ENCODE measurements around the gene RPL39L. TPM values are rescaled to one million over a fixed set of nuclear protein-coding genes. Genes with fewer than 3 reads are reported as not detected.

RPL39L gene
- total RNA-seq, 6 experiments from 2014 or later = 6.5 to 20.0 (median 18.0) TPM

GRCh38 chr3:187131981-187132380 lies 7.3 kb downstream of the RPL39L start:
- Mint-ChIP-seq H3K4me3 (no peak overlapping the region), H3K27ac (no peak overlapping the region; the same call in 1 of the 2 replicates), H3K9me3 (no peaks in the 10 kb centered on the region), H3K27me3 (ENCODE audit: insufficient read depth) (no peaks in the 10 kb centered on the region), H3K36me3 (ENCODE audit: low read depth) (peaks cover 19% of the 10 kb centered on the region), H3K4me1 (ENCODE audit: low read depth) (peaks cover 33% of the 10 kb centered on the region)
- peak; percentile 12 for DNase-seq
- no peak for TF ChIP-seq CTCF (IDR thresholded peaks at IDR 0.05)

GRCh38 chr3:187130346-187131066 lies 8.8 kb downstream of the RPL39L start:
- TF ChIP-seq CTCF (IDR thresholded peaks at IDR 0.05) = no peak
- H3K36me3 Mint-ChIP-seq (ENCODE audit: low read depth) = peaks cover 12% of the 10 kb centered on the region
- H3K27me3 Mint-ChIP-seq (ENCODE audit: insufficient read depth) = no peaks in the 10 kb centered on the region; the same call in 1 of the 2 replicates
- H3K4me1 Mint-ChIP-seq (ENCODE audit: low read depth) = peaks cover 22% of the 10 kb centered on the region
- DNase-seq = peak; percentile 75
- H3K4me3 Mint-ChIP-seq = peak overlapping the region; percentile 83
- H3K9me3 Mint-ChIP-seq = no peaks in the 10 kb centered on the region
- H3K27ac Mint-ChIP-seq = peak overlapping the region; percentile 82

DNA sequence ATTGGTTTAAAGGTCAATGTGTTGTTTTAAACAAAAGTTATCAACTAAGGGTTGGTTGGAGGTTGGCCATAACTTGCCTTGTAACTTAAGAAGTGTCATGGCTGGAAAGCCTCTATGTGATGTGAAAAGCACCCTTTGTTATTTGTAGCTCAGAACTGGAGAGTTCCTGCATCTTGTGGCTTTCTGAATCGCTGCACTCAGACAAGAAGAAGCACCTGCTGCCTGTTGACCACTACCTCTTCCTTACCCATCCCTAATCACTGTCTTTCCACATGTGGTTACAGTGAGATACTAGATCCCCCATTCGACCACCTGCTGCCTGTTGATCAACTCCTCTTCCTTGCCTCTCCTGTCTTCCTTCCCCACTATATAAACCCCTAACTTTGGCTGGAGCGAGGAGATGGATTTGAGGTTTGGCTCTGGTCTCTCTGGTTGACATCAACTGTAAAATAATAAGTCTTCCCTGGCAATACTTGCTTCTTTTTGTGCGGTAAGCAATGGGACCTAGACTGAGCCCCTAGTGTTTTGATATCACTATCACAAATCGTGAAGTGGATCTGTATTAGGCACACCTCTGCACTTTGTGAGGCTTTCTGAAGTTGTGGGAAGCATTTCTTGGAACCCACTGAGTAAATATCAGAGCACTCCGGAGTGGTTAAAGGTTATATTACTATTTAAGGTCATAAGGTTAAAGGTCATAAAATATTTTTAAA lies 13.8 kb downstream of the RPL39L start:
- no peak for TF ChIP-seq CTCF (IDR thresholded peaks at IDR 0.05)
- no peak for DNase-seq
- H3K36me3 Mint-ChIP-seq (ENCODE audit: low read depth) = peaks cover 5% of the 10 kb centered on the region; the same call in 1 of the 2 replicates
- H3K4me1 Mint-ChIP-seq (ENCODE audit: low read depth) = peaks cover 14% of the 10 kb centered on the region
- H3K4me3 Mint-ChIP-seq = no peak overlapping the region
- H3K27me3 Mint-ChIP-seq (ENCODE audit: insufficient read depth) = no peaks in the 10 kb centered on the region; the same call in 1 of the 2 replicates
- no peaks in the 10 kb centered on the region for H3K9me3 Mint-ChIP-seq
- H3K27ac Mint-ChIP-seq = no peak overlapping the region

DNA sequence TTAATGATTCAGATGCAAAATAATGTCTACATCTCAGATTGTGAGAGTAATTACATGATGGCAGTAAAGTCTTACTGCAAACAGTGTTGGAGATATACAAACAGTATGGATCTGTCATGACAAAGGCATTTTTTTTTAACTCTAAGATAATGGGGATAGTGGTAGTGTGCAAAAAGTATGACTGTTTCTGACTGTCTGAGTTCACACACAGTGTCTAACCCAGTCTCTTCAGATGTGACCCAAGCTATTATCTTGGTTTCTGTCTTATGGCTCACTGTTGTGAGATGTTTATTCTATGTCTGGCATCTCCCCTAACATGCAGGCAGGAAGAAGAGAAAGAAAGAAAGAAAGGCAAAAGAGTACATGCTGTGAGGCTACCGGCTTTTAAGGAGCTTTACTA lies 17.0 kb downstream of the RPL39L start:
- Mint-ChIP-seq H3K9me3 (no peaks in the 10 kb centered on the region), H3K4me1 (ENCODE audit: low read depth) (peaks cover 10% of the 10 kb centered on the region), H3K27ac (no peak overlapping the region), H3K27me3 (ENCODE audit: insufficient read depth) (no peaks in the 10 kb centered on the region; the same call in none of the 2 replicates), H3K36me3 (ENCODE audit: low read depth) (no peaks in the 10 kb centered on the region), H3K4me3 (no peak overlapping the region)
- TF ChIP-seq CTCF (IDR thresholded peaks at IDR 0.05) = no peak
- DNase-seq = no peak

DNA sequence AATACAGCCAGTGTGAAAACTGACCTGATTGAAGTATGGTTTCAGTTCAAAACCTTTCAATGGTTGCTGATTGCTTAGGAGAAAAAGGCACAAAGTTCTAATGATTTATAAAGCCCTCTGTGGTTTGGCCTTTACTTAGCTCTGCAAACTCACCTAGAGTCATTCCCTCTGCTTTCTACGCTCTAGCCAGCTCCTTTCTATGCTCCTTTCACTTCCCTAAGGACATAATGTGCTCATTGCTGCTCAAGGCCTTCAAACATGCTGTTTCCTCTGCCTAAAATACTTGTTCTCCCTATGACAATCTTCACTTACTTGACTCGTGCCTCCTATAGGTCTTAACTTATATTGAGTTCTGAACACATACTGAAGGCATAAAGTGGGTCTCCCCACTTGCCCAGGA lies 19.0 kb downstream of the RPL39L start:
- DNase-seq = no peak
- Mint-ChIP-seq H3K9me3 (no peaks in the 10 kb centered on the region), H3K4me3 (no peak overlapping the region), H3K27ac (no peak overlapping the region), H3K36me3 (ENCODE audit: low read depth) (no peaks in the 10 kb centered on the region), H3K4me1 (ENCODE audit: low read depth) (peaks cover 10% of the 10 kb centered on the region), H3K27me3 (ENCODE audit: insufficient read depth) (no peaks in the 10 kb centered on the region; the same call in 1 of the 2 replicates)
- no peak for TF ChIP-seq CTCF (IDR thresholded peaks at IDR 0.05)
